Measurements from ENCODE around the gene RNF38.

DNA sequence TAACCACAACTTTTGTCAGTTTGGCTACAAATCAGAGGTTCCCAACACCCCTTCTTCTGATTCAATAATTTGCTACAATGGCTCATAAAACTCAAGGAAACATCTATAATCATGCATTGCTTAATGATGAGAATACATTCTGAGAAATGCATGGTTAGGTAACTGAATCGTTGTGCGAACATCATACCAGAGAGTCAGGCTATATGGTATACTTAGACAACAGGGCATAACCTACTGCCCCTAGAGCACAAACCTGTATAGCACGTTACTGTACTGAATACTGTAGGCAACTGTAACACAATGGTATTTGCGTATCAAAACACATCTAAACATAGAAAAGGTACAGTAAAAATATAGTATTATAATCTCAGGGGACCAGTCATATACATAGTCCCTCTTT lies 31.0 kb upstream of the RNF38 start:
- TF ChIP-seq CTCF (IDR thresholded peaks at IDR 0.05) (no peak), POLR2A (IDR thresholded peaks at IDR 0.05) (no peak)

All from lower leg skin (tissue), 3 donors.